Ovary (tissue), 9 donors: ENCODE data around the gene MBD4. TPM values are rescaled to one million over a fixed set of nuclear protein-coding genes. Genes with fewer than 3 reads are reported as not detected.

Experiments used
- DNase-seq, 5 donors: peaks; one replicate each; pipeline ENCODE4 v3.0.0-alpha.2; 2019 to 2020
- H3K27ac ChIP-seq, 2 donors: fragments of 200-600 bp; one replicate each; pipeline versions ENCODE4 v1.5.1 to v1.8.0; 2019 to 2022
- H3K27me3 ChIP-seq: fragments of 200-600 bp; one replicate; pipeline ENCODE4 v1.8.0; 2022
- H3K36me3 ChIP-seq: fragments of 200-600 bp; sonication (generic); one replicate; pipeline ENCODE4 v1.5.1; 2019
- H3K4me1 ChIP-seq: one replicate; pipeline ENCODE4 v1.8.1; 2013; ENCODE audit warnings: mild to moderate bottlenecking, moderate library complexity; ENCODE audit not compliant: insufficient read depth
- H3K4me3 ChIP-seq: fragments of 200-600 bp; sonication (generic); one replicate; pipeline ENCODE4 v1.5.1; 2017
- H3K9me3 ChIP-seq, 2 donors: fragments of 200-600 bp in 1 of 2; sonication (generic) in 1 of 2; one replicate each; pipeline versions ENCODE4 v1.5.1 to v1.8.1; 2013 to 2019; ENCODE audit warnings: mild to moderate bottlenecking in 1 of 2, moderate library complexity in 1 of 2
- CTCF ChIP-seq, 3 donors: fragments of 450-650 bp in 2 of 3; fragments of 200-600 bp in 1 of 3; IDR thresholded peaks; one replicate each; pipeline versions ENCODE4 v1.5.1 to v1.8.0; 2016 to 2022; ENCODE audit warnings: antibody characterized with exemption in 3 of 3, mild to moderate bottlenecking in 1 of 3
- EP300 ChIP-seq: sonication (generic); formaldehyde crosslinking; IDR thresholded peaks from one replicate; pipeline ENCODE4 v1.6.1; 2017; ENCODE audit warnings: antibody characterized with exemption
- POLR2A ChIP-seq: fragments of 450-650 bp; IDR thresholded peaks from one replicate; pipeline ENCODE4 v1.6.1; 2017; ENCODE audit warnings: antibody characterized with exemption, mild to moderate bottlenecking, moderate library complexity
- WGBS, 3 donors: extraction: QIAGEN DNeasy Blood & Tissue Kit in 1 of 3; methylation state at CpG; one replicate each; pipeline versions ENCODE4 v1.1.5 to v1.1.7; 2013 to 2017; 5-methylcytosine and 5-hydroxymethylcytosine counted together
- intact Hi-C, 4 donors: fragments of 100-400 bp; cut with DNase I; formaldehyde crosslinking; loops; one replicate each; pipeline versions ENCODE4 v1.11.0 to v1.15.1; 2022 to 2023
- polyA plus RNA-seq, 2 donors: library from polyadenylated mRNA; stranded (reverse); fragments of 200-250 nt in 1 of 2; fragments of 350-450 nt in 1 of 2; fragmentation: Illumina TruSeq in 1 of 2; extraction: RNeasy Lipid Tissue Mini Kit (QIAGEN cat#74804) in 1 of 2; gene quantifications; one replicate each; pipeline ENCODE4 v1.2.3, GENCODE V29; 2013 to 2014
- small RNA-seq: library from RNA; depleted of rRNA; stranded (forward); fragments of <200 nt; gene quantifications from one replicate; pipeline ENCODE3, GENCODE V24; 2016
- total RNA-seq, 7 donors: library from RNA; depleted of rRNA in 2 of 7; stranded (reverse); fragments of >200 nt in 2 of 7; fragmentation: NEBNext Ultra II Directional in 3 of 7; extraction: Animal tissue kit (Norgen Biotek cat#: 25700) in 3 of 7; gene quantifications; one replicate each; pipeline versions ENCODE4 v1.1.0 to v1.2.4, GENCODE V29; 2016 to 2023
- donor health status: DM: no; HTN: no; CAD: no; lungs with moderate emphysema.
- donor health status: DM: no; HTN: no; CAD: no.
- donor health status: Bipolar disorder and iron deficiency.
- donor health status: DM: yes; HTN: yes; CAD: no.
- donor health status: DM: no; HTN: no; CAD: no.
- donor health status: DM: yes; HTN: yes; CAD: no.

The MBD4 gene
- total and polyA plus RNA-seq, 9 donors: 19.5 to 60.0 (median 29.2) TPM

GRCh38 chr3:129382366-129382765 is 57.4 kb downstream of the MBD4 start:
- intact Hi-C loops: loop anchor here in 1 of 4 donors (10.0 kb wide), 1 partner anchor 252 kb away; no protein-coding TSS in a partner anchor
- no peaks in the 10 kb centered on the region for H3K36me3 ChIP-seq
- no peaks in the 10 kb centered on the region for H3K27me3 ChIP-seq
- H3K4me1 ChIP-seq: no peaks in the 10 kb centered on the region
- no peak for TF ChIP-seq EP300
- TF ChIP-seq POLR2A: no peak
- no peak for TF ChIP-seq CTCF (IDR thresholded peaks at IDR 0.05)
- no peak for DNase-seq
- no peaks in the 10 kb centered on the region for H3K9me3 ChIP-seq
- 79 to 98% (median 82%) methylated on average over 2 of the region's 2 CpGs for WGBS, 3 donors
- no peak overlapping the region for H3K4me3 ChIP-seq
- H3K27ac ChIP-seq: no peak overlapping the region

Small RNA genes lying within 50 kb of the gene (small RNA-seq; reads per million reads assigned to genes)
- 8.6 reads per million, percentile 83 among the genes with 10 or more reads in this experiment for gene SNORA7B

Other genes starting within 250 kb of the MBD4 start
- gene COPG1, start 190.3 kb downstream of the MBD4 start, total RNA-seq: 100 to 1,000 TPM in 5 of 7 donors, 10 to 100 TPM in 2; 49.2 to 147 (median 115) TPM
- gene COPG1, start 190.3 kb downstream of the MBD4 start, polyA plus RNA-seq: 100 to 1,000 TPM in 1 of 2 donors, 10 to 100 TPM in 1; 62.6 to 133 TPM
- 10 to 100 TPM; 15.5 to 44.5 (median 35.2) TPM for gene HMCES, start 161.1 kb downstream of the MBD4 start, total RNA-seq
- gene HMCES, start 161.1 kb downstream of the MBD4 start, polyA plus RNA-seq: 10 to 100 TPM; 27.5 to 44.3 TPM
- 1 to 10 TPM in 6 of 7 donors, under 1 TPM in 1; 0.94 to 8.4 (median 1.7) TPM for gene EFCAB12, start 11.3 kb downstream of the MBD4 start, total RNA-seq
- gene EFCAB12, start 11.3 kb downstream of the MBD4 start, polyA plus RNA-seq: under 1 TPM; 0.53 to 0.67 TPM
- 10 to 100 TPM; 27.7 to 58.1 (median 46.7) TPM for gene IFT122, start 276 bp upstream of the MBD4 start, total RNA-seq
- gene IFT122, start 276 bp upstream of the MBD4 start, polyA plus RNA-seq: 10 to 100 TPM; 20.8 to 32.6 TPM
- under 1 TPM in 2 of 7 donors, not detected in 5; 0.13 to 0.24 TPM for gene RHO, start 88.7 kb upstream of the MBD4 start, total RNA-seq
- gene RHO, start 88.7 kb upstream of the MBD4 start, polyA plus RNA-seq: not detected
- gene H1-8, start 103.2 kb upstream of the MBD4 start, total RNA-seq: not detected
- gene H1-8, start 103.2 kb upstream of the MBD4 start, polyA plus RNA-seq: under 1 TPM in 1 of 2 donors, not detected in 1; 0.27 TPM
- 100 to 1,000 TPM in 1 of 7 donors, 10 to 100 TPM in 6; 21.6 to 111 (median 57.1) TPM for gene PLXND1, start 166.7 kb upstream of the MBD4 start, total RNA-seq
- 100 to 1,000 TPM in 1 of 2 donors, 10 to 100 TPM in 1; 55.2 to 120 TPM for gene PLXND1, start 166.7 kb upstream of the MBD4 start, polyA plus RNA-seq